ENCODE data around the gene C17orf67. TPM values are rescaled to one million over a fixed set of nuclear protein-coding genes. Genes with fewer than 3 reads are reported as not detected.

C17orf67 gene
- total RNA-seq, 4 donors from 2014 or later: 0.24 to 1.2 (median 1.2) TPM

DNA sequence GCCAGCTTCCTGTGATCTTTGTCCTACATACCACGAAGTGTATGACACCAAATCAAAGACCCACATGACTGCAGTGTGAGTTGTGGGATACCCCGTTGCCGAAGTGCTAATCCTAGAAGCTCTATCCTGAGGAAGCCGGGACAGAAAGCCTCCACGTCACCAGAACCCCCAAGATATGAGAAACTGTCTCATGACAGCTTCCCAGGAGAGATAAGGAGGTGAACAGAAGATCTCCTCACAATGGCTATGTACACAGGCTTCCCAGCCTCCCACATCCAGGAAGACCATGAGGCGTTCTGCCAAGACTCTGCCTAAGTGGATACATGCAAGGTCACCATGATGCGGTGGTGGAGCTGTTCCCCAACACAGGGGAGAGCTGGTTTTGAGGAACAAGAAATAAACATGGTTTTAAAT, 43.1 kb upstream of the C17orf67 start:
- H3K4me1 ChIP-seq: no peaks in the 10 kb centered on the region
- H3K27me3 ChIP-seq: no peaks in the 10 kb centered on the region
- intact Hi-C loops (cut with DNase I): no loop called here
- no peak overlapping the region for H3K4me3 ChIP-seq (replicated peaks in 1 of 3)
- DNase-seq: no peak
- no peaks in the 10 kb centered on the region for H3K9me3 ChIP-seq
- 77 to 79% methylated on average over 7 of the region's 7 CpGs for WGBS, 2 donors
- no peaks in the 10 kb centered on the region for H3K36me3 ChIP-seq
- H3K27ac ChIP-seq: no peak overlapping the region
- TF ChIP-seq, protein P1, sequence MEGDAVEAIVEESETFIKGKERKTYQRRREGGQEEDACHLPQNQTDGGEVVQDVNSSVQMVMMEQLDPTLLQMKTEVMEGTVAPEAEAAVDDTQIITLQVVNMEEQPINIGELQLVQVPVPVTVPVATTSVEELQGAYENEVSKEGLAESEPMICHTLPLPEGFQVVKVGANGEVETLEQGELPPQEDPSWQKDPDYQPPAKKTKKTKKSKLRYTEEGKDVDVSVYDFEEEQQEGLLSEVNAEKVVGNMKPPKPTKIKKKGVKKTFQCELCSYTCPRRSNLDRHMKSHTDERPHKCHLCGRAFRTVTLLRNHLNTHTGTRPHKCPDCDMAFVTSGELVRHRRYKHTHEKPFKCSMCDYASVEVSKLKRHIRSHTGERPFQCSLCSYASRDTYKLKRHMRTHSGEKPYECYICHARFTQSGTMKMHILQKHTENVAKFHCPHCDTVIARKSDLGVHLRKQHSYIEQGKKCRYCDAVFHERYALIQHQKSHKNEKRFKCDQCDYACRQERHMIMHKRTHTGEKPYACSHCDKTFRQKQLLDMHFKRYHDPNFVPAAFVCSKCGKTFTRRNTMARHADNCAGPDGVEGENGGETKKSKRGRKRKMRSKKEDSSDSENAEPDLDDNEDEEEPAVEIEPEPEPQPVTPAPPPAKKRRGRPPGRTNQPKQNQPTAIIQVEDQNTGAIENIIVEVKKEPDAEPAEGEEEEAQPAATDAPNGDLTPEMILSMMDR (IDR thresholded peaks at IDR 0.05): no peak
- no peak for TF ChIP-seq POLR2A (IDR thresholded peaks at IDR 0.05)

DNA sequence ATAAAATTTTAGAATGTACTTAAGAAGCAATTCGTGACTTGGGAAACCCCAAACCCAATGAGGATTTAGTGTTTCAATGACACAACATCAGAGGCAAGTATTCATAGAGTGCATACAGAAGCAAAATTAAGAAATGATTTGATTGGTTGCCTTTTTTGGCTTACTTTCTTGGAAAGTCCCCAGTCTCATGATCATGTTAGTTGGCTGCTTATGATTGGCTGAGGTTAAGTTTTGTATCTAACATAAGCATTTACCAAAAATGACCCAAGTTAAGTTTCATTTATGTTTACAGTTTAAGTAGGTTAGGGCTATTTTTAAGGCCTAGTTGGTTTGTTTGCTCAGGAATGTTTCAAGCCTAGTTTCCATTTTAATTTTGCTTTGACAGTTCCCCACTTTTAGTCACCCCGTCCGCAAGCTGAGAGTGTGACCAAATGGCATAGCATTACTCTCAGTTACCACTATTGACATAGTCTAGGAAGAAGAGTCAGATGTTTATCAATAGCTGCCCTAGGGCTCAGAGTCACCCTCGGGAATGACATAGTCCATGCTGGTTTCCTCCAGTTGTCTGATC, 36.4 kb upstream of the C17orf67 start:
- DNase-seq: no peak
- TF ChIP-seq, protein P1 (IDR thresholded peaks at IDR 0.05): no peak
- no peak for TF ChIP-seq POLR2A (IDR thresholded peaks at IDR 0.05)
- H3K4me1 ChIP-seq: peaks cover 0 to 9% of the 10 kb centered on the region in 2 donors
- 84 to 86% methylated on average over 4 of the region's 4 CpGs for WGBS, 2 donors
- no peaks in the 10 kb centered on the region for H3K27me3 ChIP-seq
- no peaks in the 10 kb centered on the region for H3K9me3 ChIP-seq
- H3K4me3 ChIP-seq (replicated peaks in 1 of 3): no peak overlapping the region
- H3K36me3 ChIP-seq: no peaks in the 10 kb centered on the region
- intact Hi-C loops (cut with DNase I): no loop called here
- no peak overlapping the region for H3K27ac ChIP-seq

DNA sequence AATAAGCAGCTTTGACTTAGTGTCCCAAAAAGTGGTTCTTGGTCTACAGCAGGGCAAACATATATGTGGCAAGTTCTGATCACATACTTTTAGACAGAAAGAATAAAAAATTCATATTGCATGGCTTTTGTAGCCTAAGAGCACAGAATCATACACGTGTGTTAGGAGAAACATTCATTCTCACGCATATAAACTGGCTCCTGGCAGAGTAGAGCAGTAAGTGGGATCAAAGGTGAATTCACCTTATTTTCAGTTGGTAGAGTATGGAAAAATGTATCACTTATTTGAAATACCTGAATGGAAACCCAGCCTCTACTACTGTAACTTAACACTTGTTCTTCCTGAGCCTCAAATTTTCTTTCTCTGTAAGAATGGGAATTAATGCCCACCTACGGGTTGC, 35.0 kb upstream of the C17orf67 start:
- no peak for TF ChIP-seq POLR2A (IDR thresholded peaks at IDR 0.05)
- TF ChIP-seq, protein P1 (IDR thresholded peaks at IDR 0.05): no peak
- WGBS, 2 donors: 91 to 98% methylated on average over 3 of the region's 3 CpGs
- Histone ChIP-seq H3K27me3 (no peaks in the 10 kb centered on the region), H3K27ac (no peak overlapping the region), H3K36me3 (peaks cover 0 to 3% of the 10 kb centered on the region in 2 donors), H3K4me3 (replicated peaks in 1 of 3) (no peak overlapping the region), H3K4me1 (peaks cover 0 to 9% of the 10 kb centered on the region in 2 donors), H3K9me3 (no peaks in the 10 kb centered on the region)
- DNase-seq: no peak
- intact Hi-C loops (cut with DNase I): no loop called here

DNA sequence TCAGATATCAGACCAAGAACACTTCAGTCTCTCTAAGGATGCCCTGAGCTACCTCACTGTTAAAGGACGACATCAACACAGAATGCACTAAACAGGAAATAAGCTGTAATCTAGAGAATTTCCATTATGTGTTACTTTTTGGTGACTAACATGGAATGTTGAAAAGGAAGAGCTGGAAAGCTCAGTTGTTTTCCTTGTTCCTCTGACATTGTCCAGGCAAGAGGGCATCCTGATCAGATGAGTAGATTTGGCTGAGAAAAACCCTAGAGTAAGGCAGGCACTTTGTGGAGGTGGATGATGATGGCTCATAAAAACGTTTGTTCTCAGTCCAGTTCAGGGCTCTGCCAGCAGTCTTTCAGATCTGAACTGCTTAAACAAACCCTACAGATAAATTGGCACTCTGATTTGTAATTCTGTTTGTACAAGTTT, 34.2 kb upstream of the C17orf67 start:
- Histone ChIP-seq H3K9me3 (no peaks in the 10 kb centered on the region), H3K36me3 (peaks cover 0 to 4% of the 10 kb centered on the region in 2 donors), H3K27me3 (no peaks in the 10 kb centered on the region), H3K4me1 (peaks cover 0 to 9% of the 10 kb centered on the region in 2 donors), H3K27ac (no peak overlapping the region), H3K4me3 (replicated peaks in 1 of 3) (no peak overlapping the region)
- WGBS, 2 donors: 31 to 38% methylated on average over 2 of the region's 2 CpGs
- no peak for TF ChIP-seq POLR2A (IDR thresholded peaks at IDR 0.05)
- TF ChIP-seq, protein P1 (IDR thresholded peaks at IDR 0.05): no peak
- intact Hi-C loops (cut with DNase I): no loop called here
- no peak for DNase-seq

DNA sequence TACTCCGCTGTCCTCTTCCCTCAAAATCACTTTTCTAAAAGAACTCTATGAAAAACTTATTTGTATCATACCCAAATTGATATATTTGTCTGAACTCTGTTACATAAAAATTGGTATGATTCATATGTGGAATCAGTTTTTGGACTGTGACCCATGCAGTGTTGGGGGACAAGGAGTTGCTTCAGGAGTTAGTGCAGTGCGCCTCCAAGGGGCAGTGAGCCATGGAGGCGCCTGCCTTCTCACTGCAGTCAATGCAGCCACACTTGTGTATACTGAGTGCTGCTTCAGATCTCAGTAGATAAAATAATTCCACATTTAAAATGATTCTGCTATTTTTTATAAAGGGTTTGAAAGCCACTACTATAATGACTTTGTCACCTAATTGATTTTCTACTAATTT, 32.8 kb upstream of the C17orf67 start:
- WGBS, 2 donors: 13 to 22% methylated on average over 3 of the region's 3 CpGs
- peaks cover 0 to 9% of the 10 kb centered on the region in 2 donors for H3K4me1 ChIP-seq
- H3K27ac ChIP-seq: no peak overlapping the region

More for the DNA sequence above, 32.8 kb upstream of the C17orf67 start:
- peaks cover 0 to 15% of the 10 kb centered on the region in 2 donors for H3K36me3 ChIP-seq
- no peaks in the 10 kb centered on the region for H3K27me3 ChIP-seq
- H3K9me3 ChIP-seq: no peaks in the 10 kb centered on the region
- DNase-seq: peak; percentile 49 to 50
- H3K4me3 ChIP-seq (replicated peaks in 1 of 3): no peak overlapping the region
- TF ChIP-seq, protein P1 (IDR thresholded peaks at IDR 0.05): peak in 2 of 6 experiments; percentile 9 to 25
- no peak for TF ChIP-seq POLR2A (IDR thresholded peaks at IDR 0.05)
- intact Hi-C loops (cut with DNase I): no loop called here
